ENCODE results near the gene SLC25A18.
"Not testable (repeated sequence)": the region's sequence is repeated elsewhere in the genome, so short reads cannot be mapped to it uniquely, and the experiment has no call there.

DNA sequence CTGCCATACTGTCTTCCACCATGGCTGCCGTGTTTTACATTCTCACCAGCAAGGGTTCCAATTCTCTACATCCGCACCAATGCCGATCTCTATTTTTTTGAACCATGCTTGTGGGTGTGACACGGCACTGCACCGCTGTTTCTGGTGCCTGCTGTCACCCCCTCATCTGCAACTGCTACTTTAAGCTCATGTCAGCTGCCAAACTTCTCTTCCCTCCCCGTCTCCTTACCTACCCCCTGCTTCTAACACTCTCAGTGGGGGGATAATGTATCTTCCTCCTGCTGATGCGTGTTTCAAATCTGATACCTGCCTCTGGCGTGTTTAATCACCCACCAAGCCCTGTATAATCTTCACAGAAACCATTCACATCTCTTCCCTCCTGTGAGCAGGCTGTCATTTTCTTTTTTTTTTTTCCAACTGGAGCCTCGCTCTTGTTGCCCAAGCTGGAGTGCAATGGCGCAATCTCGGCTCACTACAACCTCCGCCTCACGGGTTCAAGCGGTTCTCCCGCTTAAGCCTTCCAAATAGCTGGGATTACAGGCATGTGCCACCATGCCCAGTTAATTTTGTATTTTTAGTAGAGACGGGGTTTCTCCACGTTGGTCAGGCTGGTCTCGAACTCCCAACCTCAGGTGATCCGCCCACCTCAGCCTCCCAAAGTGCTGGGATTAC, 2.9 kb downstream of the SLC25A18 start:
- not testable (repeated sequence) for TF ChIP-seq ZNF274 (IDR thresholded peaks at IDR 0.05; ENCODE audit: low read depth, low read length); YY1 (IDR thresholded peaks at IDR 0.05; ENCODE audit: insufficient read depth, insufficient read length); SUZ12 (IDR thresholded peaks at IDR 0.05; ENCODE audit: extremely low read depth, insufficient read depth, insufficient read length)

All from NT2/D1 (cell line).